ENCODE data around the gene SLC41A2. TPM values are rescaled to one million over a fixed set of nuclear protein-coding genes. Genes with fewer than 3 reads are reported as not detected.

SLC41A2 gene
- total RNA-seq: 10 to 100 TPM; 22.4 to 27.8 (median 23.9) TPM

- H3K36me3 ChIP-seq: no peaks in the 10 kb centered on the region
- intact Hi-C loops (cut with DNase I): loop anchor here (10.0 kb wide), 1 partner anchor 97 kb away; no protein-coding TSS in a partner anchor
- H3K27ac ChIP-seq (replicated peaks in 1 of 4): peak within 1 kb of the TSS; percentile 78 to 86 (median 82)
- peaks cover 9 to 25% (median 21%) of the 10 kb centered on the region in 4 donors for H3K4me1 ChIP-seq
- H3K27me3 ChIP-seq: no peaks in the 10 kb centered on the region
- DNase-seq (ENCODE audit: extremely low spot score): peak; percentile 93
- H3K4me3 ChIP-seq: peak within 1 kb of the TSS; percentile 88 to 96 (median 90)
- no peak for TF ChIP-seq EP300 (IDR thresholded peaks at IDR 0.05)
- peak; percentile 45 to 54 for TF ChIP-seq POLR2AphosphoS5 (IDR thresholded peaks at IDR 0.05)
- peak in 2 of 3 experiments; percentile 19 to 44 for TF ChIP-seq CTCF (IDR thresholded peaks at IDR 0.05)
- H3K9me3 ChIP-seq: no peaks in the 10 kb centered on the region
- WGBS: 1% methylated on average over 16 of the region's 83 CpGs
Measured at GRCh38 chr12:104958001-104958804, at the start of gene SLC41A2. Gene SLC41A2, minus strand, starts transcription at chr12:104958290. Its CDS starts 29,763 bp downstream, at chr12:104928527.

- Histone ChIP-seq H3K27me3 (no peaks in the 10 kb centered on the region), H3K4me1 (no peaks in the 10 kb centered on the region), H3K9me3 (no peaks in the 10 kb centered on the region), H3K36me3 (peaks cover 0 to 77% (median 57%) of the 10 kb centered on the region in 4 donors), H3K4me3 (no peak overlapping the region), H3K27ac (replicated peaks in 1 of 4) (no peak overlapping the region)
- no peak for TF ChIP-seq POLR2AphosphoS5 (IDR thresholded peaks at IDR 0.05)
- TF ChIP-seq CTCF (IDR thresholded peaks at IDR 0.05): no peak
- no peak for TF ChIP-seq POLR2A (IDR thresholded peaks at IDR 0.05; ENCODE audit: low read depth)
- TF ChIP-seq EP300 (IDR thresholded peaks at IDR 0.05): no peak
- DNase-seq (ENCODE audit: extremely low spot score): no peak
- intact Hi-C loops (cut with DNase I): no loop called here
Measured at GRCh38 chr12:105001476-105001875, 43.4 kb upstream of the SLC41A2 start.

GRCh38 chr12:104999347-104999685 lies 41.2 kb upstream of the SLC41A2 start:
- Histone ChIP-seq H3K4me3 (no peak overlapping the region), H3K36me3 (peaks cover 12 to 84% (median 65%) of the 10 kb centered on the region in 4 donors), H3K4me1 (no peaks in the 10 kb centered on the region), H3K27ac (replicated peaks in 1 of 4) (no peak overlapping the region), H3K27me3 (no peaks in the 10 kb centered on the region), H3K9me3 (no peaks in the 10 kb centered on the region)
- intact Hi-C loops (cut with DNase I): no loop called here
- no peak for TF ChIP-seq CTCF (IDR thresholded peaks at IDR 0.05)
- TF ChIP-seq POLR2A (IDR thresholded peaks at IDR 0.05; ENCODE audit: low read depth): no peak
- no peak for TF ChIP-seq POLR2AphosphoS5 (IDR thresholded peaks at IDR 0.05)
- no peak for TF ChIP-seq EP300 (IDR thresholded peaks at IDR 0.05)
- no peak for DNase-seq (ENCODE audit: extremely low spot score)
- WGBS: 84% methylated on average over 6 of the region's 7 CpGs

GRCh38 chr12:104998423-104999346 lies 40.6 kb upstream of the SLC41A2 start:
- no peak for DNase-seq (ENCODE audit: extremely low spot score)
- Histone ChIP-seq H3K36me3 (peaks cover 12 to 83% (median 63%) of the 10 kb centered on the region in 4 donors), H3K27me3 (no peaks in the 10 kb centered on the region), H3K27ac (replicated peaks in 1 of 4) (no peak overlapping the region), H3K4me1 (no peaks in the 10 kb centered on the region), H3K9me3 (no peaks in the 10 kb centered on the region), H3K4me3 (no peak overlapping the region)
- TF ChIP-seq CTCF (IDR thresholded peaks at IDR 0.05): no peak
- TF ChIP-seq EP300 (IDR thresholded peaks at IDR 0.05): no peak
- no peak for TF ChIP-seq POLR2A (IDR thresholded peaks at IDR 0.05; ENCODE audit: low read depth)
- intact Hi-C loops (cut with DNase I): no loop called here
- WGBS: 75% methylated on average over 15 of the region's 15 CpGs
